Suprapubic skin (tissue), 3 donors: ENCODE measurements around the gene GNAO1.

Experiments
- EP300 ChIP-seq: sonication (generic); formaldehyde crosslinking; IDR thresholded peaks from one replicate; pipeline ENCODE4 v1.6.1; 2017; ENCODE audit warnings: antibody characterized with exemption
- POLR2A ChIP-seq, 2 donors: fragments of 450-650 bp; IDR thresholded peaks; one replicate each; pipeline ENCODE4 v1.6.1; 2017; ENCODE audit warnings: antibody characterized with exemption in 2 of 2, mild to moderate bottlenecking in 2 of 2, moderate library complexity in 2 of 2
- TF ChIP-seq, protein P1 (sequence below), 2 donors: fragments of 200-600 bp in 1 of 2; fragments of 450-650 bp in 1 of 2; sonication (generic) in 1 of 2; IDR thresholded peaks; one replicate each; pipeline ENCODE4 v1.5.1; 2016 to 2019; ENCODE audit warnings: antibody characterized with exemption in 2 of 2, mild to moderate bottlenecking in 1 of 2, moderate library complexity in 1 of 2

DNA sequence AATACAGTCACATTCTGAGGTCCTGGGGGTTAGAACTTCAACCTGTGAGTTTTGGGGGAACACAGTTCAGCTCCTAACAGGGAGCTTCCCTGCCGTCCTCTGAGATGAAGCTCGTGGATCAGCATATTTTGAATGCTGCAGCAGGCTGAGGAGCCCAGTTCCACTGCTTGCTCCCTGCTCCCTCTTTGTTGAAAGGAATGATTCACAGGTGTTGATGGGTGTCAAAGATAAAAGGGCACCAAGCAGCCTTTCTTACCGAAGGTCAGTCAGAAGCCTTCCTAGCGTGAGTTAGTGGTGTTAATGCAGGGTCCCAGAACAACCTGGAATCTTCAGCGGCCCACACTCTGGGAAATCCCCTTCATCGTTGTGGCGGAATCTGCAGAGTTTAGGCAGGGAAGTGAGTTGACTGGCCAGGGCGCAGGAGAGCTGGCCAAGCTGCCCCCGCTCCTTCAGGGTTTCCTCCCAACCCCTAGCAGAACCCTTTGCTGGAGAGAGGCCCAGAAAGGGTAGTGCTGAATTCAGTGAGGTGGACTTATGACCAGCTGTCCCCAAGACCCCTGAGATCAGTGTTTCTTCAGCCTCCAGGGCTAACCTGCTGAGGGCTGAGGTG is 114.8 kb downstream of the GNAO1 start:
- TF ChIP-seq, protein P1, sequence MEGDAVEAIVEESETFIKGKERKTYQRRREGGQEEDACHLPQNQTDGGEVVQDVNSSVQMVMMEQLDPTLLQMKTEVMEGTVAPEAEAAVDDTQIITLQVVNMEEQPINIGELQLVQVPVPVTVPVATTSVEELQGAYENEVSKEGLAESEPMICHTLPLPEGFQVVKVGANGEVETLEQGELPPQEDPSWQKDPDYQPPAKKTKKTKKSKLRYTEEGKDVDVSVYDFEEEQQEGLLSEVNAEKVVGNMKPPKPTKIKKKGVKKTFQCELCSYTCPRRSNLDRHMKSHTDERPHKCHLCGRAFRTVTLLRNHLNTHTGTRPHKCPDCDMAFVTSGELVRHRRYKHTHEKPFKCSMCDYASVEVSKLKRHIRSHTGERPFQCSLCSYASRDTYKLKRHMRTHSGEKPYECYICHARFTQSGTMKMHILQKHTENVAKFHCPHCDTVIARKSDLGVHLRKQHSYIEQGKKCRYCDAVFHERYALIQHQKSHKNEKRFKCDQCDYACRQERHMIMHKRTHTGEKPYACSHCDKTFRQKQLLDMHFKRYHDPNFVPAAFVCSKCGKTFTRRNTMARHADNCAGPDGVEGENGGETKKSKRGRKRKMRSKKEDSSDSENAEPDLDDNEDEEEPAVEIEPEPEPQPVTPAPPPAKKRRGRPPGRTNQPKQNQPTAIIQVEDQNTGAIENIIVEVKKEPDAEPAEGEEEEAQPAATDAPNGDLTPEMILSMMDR (IDR thresholded peaks at IDR 0.05) = no peak
- TF ChIP-seq EP300 (no peak), POLR2A (IDR thresholded peaks at IDR 0.05) (no peak)
